ENCODE results near the gene PLS1.

- TF ChIP-seq CTCF (conservative IDR thresholded peaks at IDR 0.05), result no peak
- TF ChIP-seq EZH2 (IDR thresholded peaks at IDR 0.05; ENCODE audit: low read depth), result no peak
Observed at GRCh38 chr3:142595951-142596725, at the start of gene PLS1.

Measured in PC-9 (cell line).